DND-41 (cell line): ENCODE results near the gene AHNAK2.
"Not testable (repeated sequence)": the region's sequence is repeated elsewhere in the genome, so short reads cannot be mapped to it uniquely, and the experiment has no call there.

Experiments
- ATAC-seq: fragments of 200-7000 bp; cut with Tn5 transposase; 3 replicates; pipeline ENCODE4 v1.9.1; 2021; ENCODE audit warnings: low read depth; ENCODE audit not compliant: insufficient read depth
- DNase-seq: peaks from one replicate; pipeline ENCODE4 v3.0.0-alpha.2; 2020
- H2AFZ ChIP-seq: 2 replicates; pipeline ENCODE4 v1.6.0; 2012; ENCODE audit warnings: low read depth, low read length
- H3K27ac ChIP-seq: 2 replicates; pipeline ENCODE4 v1.5.1; 2012; ENCODE audit warnings: low read length, inconsistent platforms
- H3K27me3 ChIP-seq: fragments of 200-600 bp; sonication (generic); 2 replicates; pipeline ENCODE4 v1.6.0; 2012; ENCODE audit warnings: low read length, mild to moderate bottlenecking, inconsistent platforms; ENCODE audit not compliant: insufficient read depth, poor library complexity
- H3K36me3 ChIP-seq: 2 replicates; pipeline ENCODE4 v1.5.1; 2012; ENCODE audit warnings: low read length, inconsistent platforms; ENCODE audit not compliant: insufficient read depth
- H3K4me1 ChIP-seq: 2 replicates; pipeline ENCODE4 v1.5.1; 2012; ENCODE audit warnings: mild to moderate bottlenecking, low read length; ENCODE audit not compliant: insufficient read depth
- H3K4me2 ChIP-seq: 2 replicates; pipeline ENCODE4 v1.6.0; 2012; ENCODE audit warnings: mild to moderate bottlenecking, moderate library complexity, low read length, inconsistent platforms; ENCODE audit not compliant: insufficient read depth
- H3K4me3 ChIP-seq, 2 experiments: fragments of 200-600 bp in 1 of 2; shearing (Covaris generic) in 1 of 2; 2 replicates each; pipeline ENCODE4 v1.5.1; 2012 to 2016; ENCODE audit warnings: inconsistent platforms in 2 of 2, low read length in 2 of 2, mild to moderate bottlenecking in 2 of 2, low read depth in 1 of 2, moderate library complexity in 1 of 2
- H3K79me2 ChIP-seq: 2 replicates; pipeline ENCODE4 v1.6.0; 2012; ENCODE audit warnings: low read length, inconsistent platforms; ENCODE audit not compliant: insufficient read depth
- H3K9ac ChIP-seq: 2 replicates; pipeline ENCODE4 v1.6.0; 2012; ENCODE audit warnings: low read depth, mild to moderate bottlenecking, inconsistent platforms, low read length, moderate library complexity
- H3K9me3 ChIP-seq: 2 replicates; pipeline ENCODE4 v1.5.1; 2012; ENCODE audit warnings: low read length, moderate library complexity, mild to moderate bottlenecking, inconsistent platforms; ENCODE audit not compliant: insufficient read depth, severe bottlenecking
- H4K20me1 ChIP-seq: 2 replicates; pipeline ENCODE4 v1.6.0; 2012; ENCODE audit warnings: low read length; ENCODE audit not compliant: insufficient read depth
- CTCF ChIP-seq: IDR thresholded peaks from 2 replicates; pipeline ENCODE4 v1.5.1; 2012; ENCODE audit warnings: borderline replicate concordance, low read length, moderate library complexity, mild to moderate bottlenecking; ENCODE audit not compliant: poor library complexity, severe bottlenecking; ENCODE audit errors: extremely low read depth
- EZH2 ChIP-seq: IDR thresholded peaks from 3 replicates; pipeline ENCODE4 v1.6.1; 2012; ENCODE audit warnings: borderline replicate concordance, low read depth, mild to moderate bottlenecking, moderate library complexity, low read length, inconsistent platforms; ENCODE audit not compliant: severe bottlenecking

Gene AHNAK2

DNA sequence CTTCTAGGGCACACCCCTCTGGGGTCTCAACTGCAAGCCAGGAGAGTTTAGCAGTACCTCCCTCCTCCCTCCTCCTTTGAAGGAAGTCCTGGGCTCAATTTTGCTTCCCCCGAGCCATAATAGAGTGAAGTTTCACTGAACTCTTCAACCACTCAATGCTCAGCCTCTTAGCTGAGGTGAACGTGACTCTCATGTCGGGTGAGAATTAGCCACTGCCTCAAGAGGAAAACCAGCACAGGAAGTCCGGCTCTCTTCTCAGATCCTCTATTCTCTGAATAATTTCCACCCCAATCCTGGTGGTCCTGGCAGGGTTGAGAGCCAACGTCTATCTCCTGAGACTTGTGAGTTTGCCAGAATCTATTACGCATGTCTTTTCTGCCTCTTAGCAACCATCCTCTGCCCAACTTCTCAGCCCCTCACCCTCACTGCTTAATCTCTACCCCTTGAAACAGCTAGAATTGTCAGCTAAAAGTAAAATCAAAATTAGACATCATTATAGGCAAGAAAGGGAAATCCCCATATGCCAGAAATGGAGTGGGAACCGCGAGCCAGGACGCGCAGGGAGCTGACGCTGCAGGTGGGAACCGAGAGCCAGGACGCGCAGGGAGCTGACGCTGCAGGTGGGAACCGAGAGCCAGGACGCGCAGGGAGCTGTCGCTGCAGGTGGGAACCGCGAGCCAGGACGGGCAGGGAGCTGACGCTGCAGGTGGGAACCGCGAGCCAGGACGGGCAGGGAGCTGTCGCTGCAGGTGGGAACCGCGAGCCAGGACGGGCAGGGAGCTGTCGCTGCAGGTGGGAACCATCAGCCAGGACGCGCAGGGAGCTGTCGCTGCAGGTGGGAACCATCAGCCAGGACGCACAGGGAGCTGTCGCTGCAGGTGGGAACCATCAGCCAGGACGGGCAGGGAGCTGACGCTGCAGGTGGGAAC is 73.3 kb downstream of the AHNAK2 start:
- not testable (repeated sequence) for H3K79me2 ChIP-seq, H3K9ac ChIP-seq, H3K4me2 ChIP-seq, H3K9me3 ChIP-seq, H3K4me1 ChIP-seq, ATAC-seq, H2AFZ ChIP-seq, H4K20me1 ChIP-seq, H3K27ac ChIP-seq, H3K27me3 ChIP-seq, H3K36me3 ChIP-seq, DNase-seq, H3K4me3 ChIP-seq

DNA sequence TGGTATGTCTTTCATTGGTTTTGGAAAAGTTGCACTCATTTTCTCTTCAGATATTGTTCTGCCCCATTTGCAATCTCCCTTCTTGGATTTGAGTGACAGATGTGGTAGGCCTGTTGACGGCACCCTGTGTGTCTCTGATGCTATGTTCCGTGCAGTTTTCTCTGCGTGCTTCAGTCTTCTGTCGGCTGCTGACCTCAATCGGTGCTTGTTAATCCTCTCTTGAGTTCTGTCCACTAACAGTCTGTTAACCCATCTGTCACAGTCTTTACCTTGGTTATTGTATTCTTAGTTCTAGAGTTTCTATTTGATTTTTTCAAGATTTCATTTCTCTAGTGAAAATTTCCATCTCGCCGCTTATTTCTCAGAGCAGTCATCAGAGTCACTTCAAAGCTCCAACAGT is 74.2 kb downstream of the AHNAK2 start:
- H3K4me2 ChIP-seq: no peak overlapping the region
- DNase-seq (no peak), ATAC-seq (no peak)
- no peaks in the 10 kb centered on the region for H3K36me3 ChIP-seq
- no peaks in the 10 kb centered on the region for H3K9me3 ChIP-seq
- H3K27me3 ChIP-seq: peaks cover 4% of the 10 kb centered on the region
- H4K20me1 ChIP-seq: no peaks in the 10 kb centered on the region
- H2AFZ ChIP-seq: no peak overlapping the region
- no peak overlapping the region for H3K27ac ChIP-seq
- no peak overlapping the region for H3K4me3 ChIP-seq
- H3K79me2 ChIP-seq: no peaks in the 10 kb centered on the region
- H3K9ac ChIP-seq: no peak overlapping the region
- TF ChIP-seq EZH2 (no peak), CTCF (no peak)
- no peaks in the 10 kb centered on the region for H3K4me1 ChIP-seq

- H3K27me3 ChIP-seq: peaks cover 4% of the 10 kb centered on the region
Observed at GRCh38 chr14:104900639-104901512, 77.3 kb downstream of the AHNAK2 start.

More at GRCh38 chr14:104900639-104901512, 77.3 kb downstream of the AHNAK2 start:
- no peak overlapping the region for H3K4me2 ChIP-seq
- H3K9ac ChIP-seq: no peak overlapping the region
- TF ChIP-seq EZH2 (no peak), CTCF (no peak)
- H3K27ac ChIP-seq: no peak overlapping the region
- H3K79me2 ChIP-seq: no peaks in the 10 kb centered on the region
- ATAC-seq: no peak
- no peaks in the 10 kb centered on the region for H3K9me3 ChIP-seq
- H2AFZ ChIP-seq: no peak overlapping the region
- no peak for DNase-seq
- H4K20me1 ChIP-seq: no peaks in the 10 kb centered on the region; the same call in 1 of the 2 replicates
- H3K4me1 ChIP-seq: no peaks in the 10 kb centered on the region
- H3K36me3 ChIP-seq: no peaks in the 10 kb centered on the region
- no peak overlapping the region for H3K4me3 ChIP-seq
